HG03175 (cell line): ENCODE results near the gene SLC22A1.
"Not testable (repeated sequence)": the region's sequence is repeated elsewhere in the genome, so short reads cannot be mapped to it uniquely, and the experiment has no call there.

Experiments used
- ATAC-seq: cut with Tn5 transposase; IDR thresholded peaks from one replicate; pipeline ENCODE4 v1.9.1; 2021; ENCODE audit warnings: mild to moderate bottlenecking, moderate library complexity; ENCODE audit not compliant: unreplicated experiment

SLC22A1 gene

GRCh38 chr6:160137130-160137988, 15.7 kb downstream of the SLC22A1 start:
- ATAC-seq: no peak

- ATAC-seq: peak; percentile 75
Measured at GRCh38 chr6:160137989-160138835, 16.6 kb downstream of the SLC22A1 start.

- no peak for ATAC-seq
Measured at GRCh38 chr6:160138839-160139419, 17.3 kb downstream of the SLC22A1 start.

DNA sequence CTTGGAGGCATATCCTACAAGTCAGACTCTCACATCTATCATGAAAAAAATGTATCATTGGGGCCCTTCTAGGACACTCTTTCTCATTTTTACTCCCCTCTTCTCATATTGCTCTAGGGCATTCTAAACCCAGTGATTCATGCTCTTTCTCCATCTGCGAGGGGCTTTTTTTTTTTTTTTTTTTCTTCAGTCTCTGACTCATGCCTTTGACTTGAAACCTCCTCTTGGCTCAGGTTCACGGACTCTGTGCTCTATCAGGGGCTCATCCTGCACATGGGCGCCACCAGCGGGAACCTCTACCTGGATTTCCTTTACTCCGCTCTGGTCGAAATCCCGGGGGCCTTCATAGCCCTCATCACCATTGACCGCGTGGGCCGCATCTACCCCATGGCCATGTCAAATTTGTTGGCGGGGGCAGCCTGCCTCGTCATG, 17.8 kb downstream of the SLC22A1 start:
- ATAC-seq: no peak

GRCh38 chr6:160140493-160140892, 18.9 kb downstream of the SLC22A1 start:
- not testable (repeated sequence) for ATAC-seq

DNA sequence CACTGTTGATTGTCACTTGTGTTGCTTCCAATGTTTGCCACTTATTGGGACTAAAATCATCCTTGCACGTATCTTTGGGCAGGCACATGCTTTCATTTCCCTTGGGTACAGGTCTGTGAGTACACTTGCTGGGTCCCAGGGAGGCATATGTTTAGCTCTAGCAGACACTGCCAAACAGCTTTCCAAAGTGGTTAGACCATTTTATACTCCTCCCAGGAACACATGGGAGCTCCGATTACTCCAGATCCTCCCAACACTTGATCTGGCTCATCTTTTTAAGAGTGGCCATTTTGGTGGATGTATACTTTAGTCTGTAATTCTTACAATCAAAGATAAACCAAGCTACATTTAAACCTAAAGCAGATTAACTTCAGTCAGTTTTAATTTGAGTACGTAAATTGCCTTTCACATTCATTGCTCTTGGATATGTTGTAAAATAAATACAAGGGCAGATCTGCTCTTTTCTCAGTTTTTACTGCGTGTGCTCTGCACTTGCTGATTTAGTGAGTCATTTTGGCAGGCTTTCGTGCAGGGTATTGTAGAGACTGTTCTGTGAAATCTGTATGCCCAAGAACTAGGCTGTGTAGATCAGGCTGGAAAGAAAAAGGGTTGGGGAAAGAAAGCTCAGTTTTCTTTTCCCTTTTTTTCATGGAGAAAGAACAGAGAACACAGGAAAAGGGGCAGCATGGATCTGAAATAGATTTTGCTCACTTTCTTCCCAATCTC, 19.5 kb downstream of the SLC22A1 start:
- no peak for ATAC-seq

GRCh38 chr6:160142115-160142715, 20.6 kb downstream of the SLC22A1 start:
- ATAC-seq: no peak

DNA sequence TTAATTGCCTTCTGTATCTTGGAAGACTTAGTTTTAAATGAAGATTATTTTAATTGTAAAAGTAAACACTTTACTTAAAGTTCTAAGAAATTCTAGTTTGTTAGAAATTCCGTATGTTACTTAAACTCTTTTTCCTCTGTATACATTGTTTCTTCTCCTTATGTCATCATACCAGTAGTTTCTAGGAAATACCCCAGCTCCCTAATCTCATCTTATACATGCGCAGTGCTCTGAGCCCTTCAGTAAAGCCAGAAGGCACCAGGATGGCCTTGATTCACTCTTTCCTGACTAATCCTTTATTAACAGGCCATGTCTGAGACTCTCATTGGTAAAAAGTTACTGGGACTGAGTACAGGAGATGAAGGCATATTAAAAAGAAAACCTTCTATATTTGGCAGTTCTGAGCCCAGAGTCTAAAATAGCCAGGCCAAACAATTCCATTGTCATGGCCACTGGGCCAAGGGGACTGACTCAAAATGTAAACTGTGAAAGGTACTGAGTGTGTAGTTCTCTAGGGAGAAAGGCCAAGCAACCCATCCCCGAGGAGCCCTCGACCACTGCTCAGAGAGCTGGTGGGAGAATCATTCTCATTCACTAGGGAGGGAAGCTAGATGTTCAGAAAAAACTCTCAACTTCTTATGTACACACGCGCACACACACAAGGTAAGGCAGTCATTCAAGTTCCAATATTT, 25.0 kb downstream of the SLC22A1 start:
- ATAC-seq: no peak

DNA sequence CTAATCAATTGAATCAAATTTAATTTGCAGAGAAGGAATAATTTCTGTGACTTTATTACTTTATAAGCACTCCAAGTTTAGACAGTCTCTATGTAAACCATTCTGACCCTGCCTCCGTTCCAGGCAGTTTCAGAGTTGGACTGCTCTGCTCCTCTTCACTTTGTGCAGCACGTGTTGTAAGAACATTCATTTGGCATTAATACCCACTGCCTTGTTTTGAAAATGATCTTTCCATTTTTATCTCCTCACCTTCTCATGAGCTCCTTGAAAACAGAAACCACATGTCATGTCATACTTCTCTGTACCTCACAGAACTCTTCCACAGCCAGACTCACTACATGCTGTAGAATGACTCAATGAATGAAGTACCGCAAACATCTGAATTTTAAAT, 25.5 kb downstream of the SLC22A1 start:
- ATAC-seq: no peak

DNA sequence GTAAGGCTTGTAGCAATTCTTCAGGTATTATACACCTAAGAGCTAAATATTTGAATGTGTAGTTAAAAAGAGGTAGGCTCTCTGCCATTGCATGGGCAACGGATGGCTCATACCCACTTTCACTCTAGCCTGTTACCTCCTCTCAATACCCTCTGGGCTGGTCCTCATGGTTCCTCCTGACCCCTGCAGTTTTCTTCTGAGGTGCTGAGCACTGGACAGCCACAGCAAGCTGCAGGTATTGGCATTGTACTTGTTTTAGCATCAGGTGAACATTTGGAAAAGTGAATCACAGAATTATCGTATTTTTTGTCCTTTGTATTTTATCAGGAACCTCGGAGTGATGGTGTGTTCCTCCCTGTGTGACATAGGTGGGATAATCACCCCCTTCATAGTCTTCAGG, 32.9 kb downstream of the SLC22A1 start:
- no peak for ATAC-seq

DNA sequence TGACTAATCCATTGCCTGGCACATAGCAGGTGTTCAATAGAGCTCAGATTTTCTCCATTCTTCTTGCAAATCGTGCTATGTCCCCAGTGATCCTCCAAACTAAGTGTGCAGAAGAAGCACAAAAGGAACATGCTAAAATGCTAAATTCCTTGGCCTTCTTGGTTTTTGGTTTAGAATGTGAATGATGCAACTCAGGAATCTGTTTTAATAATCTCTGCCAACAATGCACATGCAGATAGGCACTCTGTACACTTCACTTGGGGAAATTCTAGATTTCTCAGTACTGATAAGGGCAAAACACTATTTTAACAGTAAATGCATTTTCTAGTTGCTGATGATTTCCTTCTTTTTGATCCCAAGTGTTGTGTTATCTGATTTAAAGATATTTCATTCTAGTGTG, 35.2 kb downstream of the SLC22A1 start:
- no peak for ATAC-seq

DNA sequence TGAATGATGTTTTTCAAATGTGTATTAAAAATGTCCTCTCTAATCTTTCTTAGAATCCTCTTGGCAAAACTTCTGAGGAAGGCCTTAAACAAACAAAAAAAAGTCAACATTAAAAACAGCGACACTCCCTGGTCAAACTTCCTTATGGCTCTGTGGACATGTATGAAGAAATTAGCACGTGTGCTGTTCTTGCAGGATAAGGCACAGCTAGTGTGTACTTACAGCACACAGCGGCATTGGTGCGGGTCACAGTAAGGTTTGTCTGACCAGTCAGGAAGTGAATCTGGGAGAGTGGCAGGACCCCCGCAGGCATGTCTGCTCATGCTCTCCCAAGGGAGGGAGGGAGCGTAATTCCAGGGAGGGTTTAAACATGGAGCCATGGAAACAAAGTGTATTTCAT, 38.8 kb downstream of the SLC22A1 start:
- ATAC-seq: no peak

- ATAC-seq: no peak
Measured at GRCh38 chr6:160160929-160161646, 39.5 kb downstream of the SLC22A1 start.

GRCh38 chr6:160161647-160161986, 40.0 kb downstream of the SLC22A1 start:
- ATAC-seq: no peak

- no peak for ATAC-seq
Measured at GRCh38 chr6:160162030-160162566, 40.5 kb downstream of the SLC22A1 start.

- no peak for ATAC-seq
Measured at GRCh38 chr6:160163425-160163824, 41.8 kb downstream of the SLC22A1 start.

- no peak for ATAC-seq
Measured at GRCh38 chr6:160163912-160164311, 42.3 kb downstream of the SLC22A1 start.

DNA sequence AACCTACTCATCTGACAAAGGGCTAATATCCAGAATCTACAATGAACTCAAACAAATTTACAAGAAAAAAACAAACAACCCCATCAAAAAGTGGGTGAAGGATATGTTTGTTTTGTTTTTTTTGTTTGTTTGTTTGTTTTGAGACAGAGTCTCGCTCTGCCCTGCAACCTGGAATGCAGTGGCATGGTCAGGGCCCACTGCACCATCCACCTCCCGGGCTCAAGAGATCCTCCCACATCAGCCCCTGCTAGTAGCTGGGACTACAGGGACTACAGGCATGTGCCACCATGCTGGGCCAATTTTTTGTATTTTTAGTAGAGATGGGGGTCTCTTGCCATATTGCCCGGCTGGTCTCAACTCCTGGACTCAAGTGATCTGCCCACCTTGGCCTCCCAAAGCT, 44.3 kb downstream of the SLC22A1 start:
- not testable (repeated sequence) for ATAC-seq
